ENCODE results near the gene FNBP1.

Gene FNBP1

GRCh38 chr9:129873563-129874190 lies 169.3 kb downstream of the FNBP1 start:
- no peak for TF ChIP-seq ESRRG (CRISPR knock-in tag; IDR thresholded peaks at IDR 0.05)
- TF ChIP-seq PPARA (CRISPR knock-in tag; IDR thresholded peaks at IDR 0.05; ENCODE audit: borderline replicate concordance): no peak
- no peak for TF ChIP-seq TOX (CRISPR knock-in tag; IDR thresholded peaks at IDR 0.05; ENCODE audit: borderline replicate concordance)
- TF ChIP-seq ARNTL (CRISPR knock-in tag; IDR thresholded peaks at IDR 0.05; ENCODE audit: borderline replicate concordance, low read depth): no peak
- TF ChIP-seq, protein P1, sequence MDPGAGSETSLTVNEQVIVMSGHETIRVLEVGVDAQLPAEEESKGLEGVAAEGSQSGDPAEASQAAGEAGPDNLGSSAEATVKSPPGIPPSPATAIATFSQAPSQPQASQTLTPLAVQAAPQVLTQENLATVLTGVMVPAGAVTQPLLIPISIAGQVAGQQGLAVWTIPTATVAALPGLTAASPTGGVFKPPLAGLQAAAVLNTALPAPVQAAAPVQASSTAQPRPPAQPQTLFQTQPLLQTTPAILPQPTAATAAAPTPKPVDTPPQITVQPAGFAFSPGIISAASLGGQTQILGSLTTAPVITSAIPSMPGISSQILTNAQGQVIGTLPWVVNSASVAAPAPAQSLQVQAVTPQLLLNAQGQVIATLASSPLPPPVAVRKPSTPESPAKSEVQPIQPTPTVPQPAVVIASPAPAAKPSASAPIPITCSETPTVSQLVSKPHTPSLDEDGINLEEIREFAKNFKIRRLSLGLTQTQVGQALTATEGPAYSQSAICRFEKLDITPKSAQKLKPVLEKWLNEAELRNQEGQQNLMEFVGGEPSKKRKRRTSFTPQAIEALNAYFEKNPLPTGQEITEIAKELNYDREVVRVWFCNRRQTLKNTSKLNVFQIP (CRISPR knock-in tag; IDR thresholded peaks at IDR 0.05; ENCODE audit: borderline replicate concordance, low read depth): no peak
- TF ChIP-seq, protein P2, sequence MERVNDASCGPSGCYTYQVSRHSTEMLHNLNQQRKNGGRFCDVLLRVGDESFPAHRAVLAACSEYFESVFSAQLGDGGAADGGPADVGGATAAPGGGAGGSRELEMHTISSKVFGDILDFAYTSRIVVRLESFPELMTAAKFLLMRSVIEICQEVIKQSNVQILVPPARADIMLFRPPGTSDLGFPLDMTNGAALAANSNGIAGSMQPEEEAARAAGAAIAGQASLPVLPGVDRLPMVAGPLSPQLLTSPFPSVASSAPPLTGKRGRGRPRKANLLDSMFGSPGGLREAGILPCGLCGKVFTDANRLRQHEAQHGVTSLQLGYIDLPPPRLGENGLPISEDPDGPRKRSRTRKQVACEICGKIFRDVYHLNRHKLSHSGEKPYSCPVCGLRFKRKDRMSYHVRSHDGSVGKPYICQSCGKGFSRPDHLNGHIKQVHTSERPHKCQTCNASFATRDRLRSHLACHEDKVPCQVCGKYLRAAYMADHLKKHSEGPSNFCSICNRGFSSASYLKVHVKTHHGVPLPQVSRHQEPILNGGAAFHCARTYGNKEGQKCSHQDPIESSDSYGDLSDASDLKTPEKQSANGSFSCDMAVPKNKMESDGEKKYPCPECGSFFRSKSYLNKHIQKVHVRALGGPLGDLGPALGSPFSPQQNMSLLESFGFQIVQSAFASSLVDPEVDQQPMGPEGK (CRISPR knock-in tag; IDR thresholded peaks at IDR 0.05; ENCODE audit: borderline replicate concordance): no peak
- TF ChIP-seq ZFP3 (CRISPR knock-in tag; IDR thresholded peaks at IDR 0.05): no peak
- TF ChIP-seq ZNF8 (CRISPR knock-in tag; IDR thresholded peaks at IDR 0.05): no peak
- TF ChIP-seq ZNF70 (CRISPR knock-in tag; IDR thresholded peaks at IDR 0.05): no peak
- no peak for TF ChIP-seq ZFP30 (CRISPR knock-in tag; IDR thresholded peaks at IDR 0.05)
- TF ChIP-seq BACH2 (CRISPR knock-in tag; IDR thresholded peaks at IDR 0.05; ENCODE audit: borderline replicate concordance): no peak
- no peak for ATAC-seq

DNA sequence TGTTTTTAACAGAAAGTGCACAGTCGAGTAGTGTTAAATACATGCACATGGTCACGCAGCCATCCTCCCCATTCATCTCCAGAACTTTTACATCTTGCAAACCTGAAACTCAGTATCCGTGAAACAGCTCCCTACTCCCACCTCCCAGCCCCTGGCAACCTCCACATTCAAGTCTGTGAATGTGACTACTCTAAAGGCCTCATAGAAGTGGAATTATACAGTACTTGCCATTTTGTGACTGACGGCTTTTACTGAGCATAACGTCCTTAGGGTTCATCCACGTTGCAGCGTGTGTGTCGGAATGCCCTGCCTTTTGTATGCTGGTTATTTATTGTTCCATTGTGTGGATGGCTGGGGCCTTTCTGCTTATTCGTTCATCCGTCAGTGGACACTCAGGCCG lies 171.9 kb downstream of the FNBP1 start:
- no peak for TF ChIP-seq ISL1 (CRISPR knock-in tag; IDR thresholded peaks at IDR 0.05)
- no peak for TF ChIP-seq SNAI2 (CRISPR knock-in tag; IDR thresholded peaks at IDR 0.05)
- no peak for TF ChIP-seq ZFP3 (CRISPR knock-in tag; IDR thresholded peaks at IDR 0.05)
- no peak for TF ChIP-seq PPARA (CRISPR knock-in tag; IDR thresholded peaks at IDR 0.05; ENCODE audit: borderline replicate concordance)
- TF ChIP-seq GLIS3 (CRISPR knock-in tag; IDR thresholded peaks at IDR 0.05): no peak
- TF ChIP-seq ZNF8 (CRISPR knock-in tag; IDR thresholded peaks at IDR 0.05): no peak
- no peak for TF ChIP-seq TCF4 (CRISPR knock-in tag; IDR thresholded peaks at IDR 0.05; ENCODE audit: borderline replicate concordance)
- no peak for TF ChIP-seq ZNF565 (CRISPR knock-in tag; conservative IDR thresholded peaks at IDR 0.05; ENCODE audit: low read depth)
- TF ChIP-seq ZNF70 (CRISPR knock-in tag; IDR thresholded peaks at IDR 0.05): no peak
- no peak for TF ChIP-seq CSDC2 (CRISPR knock-in tag; IDR thresholded peaks at IDR 0.05)
- TF ChIP-seq ARNTL (CRISPR knock-in tag; IDR thresholded peaks at IDR 0.05; ENCODE audit: borderline replicate concordance, low read depth): no peak
- no peak for TF ChIP-seq ESRRG (CRISPR knock-in tag; IDR thresholded peaks at IDR 0.05)
- TF ChIP-seq, protein P3, sequence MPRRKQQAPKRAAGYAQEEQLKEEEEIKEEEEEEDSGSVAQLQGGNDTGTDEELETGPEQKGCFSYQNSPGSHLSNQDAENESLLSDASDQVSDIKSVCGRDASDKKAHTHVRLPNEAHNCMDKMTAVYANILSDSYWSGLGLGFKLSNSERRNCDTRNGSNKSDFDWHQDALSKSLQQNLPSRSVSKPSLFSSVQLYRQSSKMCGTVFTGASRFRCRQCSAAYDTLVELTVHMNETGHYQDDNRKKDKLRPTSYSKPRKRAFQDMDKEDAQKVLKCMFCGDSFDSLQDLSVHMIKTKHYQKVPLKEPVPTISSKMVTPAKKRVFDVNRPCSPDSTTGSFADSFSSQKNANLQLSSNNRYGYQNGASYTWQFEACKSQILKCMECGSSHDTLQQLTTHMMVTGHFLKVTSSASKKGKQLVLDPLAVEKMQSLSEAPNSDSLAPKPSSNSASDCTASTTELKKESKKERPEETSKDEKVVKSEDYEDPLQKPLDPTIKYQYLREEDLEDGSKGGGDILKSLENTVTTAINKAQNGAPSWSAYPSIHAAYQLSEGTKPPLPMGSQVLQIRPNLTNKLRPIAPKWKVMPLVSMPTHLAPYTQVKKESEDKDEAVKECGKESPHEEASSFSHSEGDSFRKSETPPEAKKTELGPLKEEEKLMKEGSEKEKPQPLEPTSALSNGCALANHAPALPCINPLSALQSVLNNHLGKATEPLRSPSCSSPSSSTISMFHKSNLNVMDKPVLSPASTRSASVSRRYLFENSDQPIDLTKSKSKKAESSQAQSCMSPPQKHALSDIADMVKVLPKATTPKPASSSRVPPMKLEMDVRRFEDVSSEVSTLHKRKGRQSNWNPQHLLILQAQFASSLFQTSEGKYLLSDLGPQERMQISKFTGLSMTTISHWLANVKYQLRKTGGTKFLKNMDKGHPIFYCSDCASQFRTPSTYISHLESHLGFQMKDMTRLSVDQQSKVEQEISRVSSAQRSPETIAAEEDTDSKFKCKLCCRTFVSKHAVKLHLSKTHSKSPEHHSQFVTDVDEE (CRISPR knock-in tag; IDR thresholded peaks at IDR 0.05): no peak
- TF ChIP-seq, protein P4, sequence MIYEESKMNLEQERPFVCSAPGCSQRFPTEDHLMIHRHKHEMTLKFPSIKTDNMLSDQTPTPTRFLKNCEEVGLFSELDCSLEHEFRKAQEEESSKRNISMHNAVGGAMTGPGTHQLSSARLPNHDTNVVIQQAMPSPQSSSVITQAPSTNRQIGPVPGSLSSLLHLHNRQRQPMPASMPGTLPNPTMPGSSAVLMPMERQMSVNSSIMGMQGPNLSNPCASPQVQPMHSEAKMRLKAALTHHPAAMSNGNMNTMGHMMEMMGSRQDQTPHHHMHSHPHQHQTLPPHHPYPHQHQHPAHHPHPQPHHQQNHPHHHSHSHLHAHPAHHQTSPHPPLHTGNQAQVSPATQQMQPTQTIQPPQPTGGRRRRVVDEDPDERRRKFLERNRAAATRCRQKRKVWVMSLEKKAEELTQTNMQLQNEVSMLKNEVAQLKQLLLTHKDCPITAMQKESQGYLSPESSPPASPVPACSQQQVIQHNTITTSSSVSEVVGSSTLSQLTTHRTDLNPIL (CRISPR knock-in tag; IDR thresholded peaks at IDR 0.05; ENCODE audit: low read depth): no peak
- TF ChIP-seq ZFP30 (CRISPR knock-in tag; IDR thresholded peaks at IDR 0.05): no peak
- no peak for TF ChIP-seq RARB (CRISPR knock-in tag; IDR thresholded peaks at IDR 0.05)
- no peak for TF ChIP-seq OSR1 (CRISPR knock-in tag; IDR thresholded peaks at IDR 0.05)
- no peak for TF ChIP-seq TOX (CRISPR knock-in tag; IDR thresholded peaks at IDR 0.05; ENCODE audit: borderline replicate concordance)
- TF ChIP-seq, protein P1 (CRISPR knock-in tag; IDR thresholded peaks at IDR 0.05; ENCODE audit: borderline replicate concordance, low read depth): no peak
- TF ChIP-seq, protein P2 (CRISPR knock-in tag; IDR thresholded peaks at IDR 0.05; ENCODE audit: borderline replicate concordance): no peak
- no peak for ATAC-seq

All from SK-N-SH treated with all-trans-retinoic acid at 6 μM for 48 hours (cell line).